Measurements from ENCODE around the gene MAPK9.

DNA sequence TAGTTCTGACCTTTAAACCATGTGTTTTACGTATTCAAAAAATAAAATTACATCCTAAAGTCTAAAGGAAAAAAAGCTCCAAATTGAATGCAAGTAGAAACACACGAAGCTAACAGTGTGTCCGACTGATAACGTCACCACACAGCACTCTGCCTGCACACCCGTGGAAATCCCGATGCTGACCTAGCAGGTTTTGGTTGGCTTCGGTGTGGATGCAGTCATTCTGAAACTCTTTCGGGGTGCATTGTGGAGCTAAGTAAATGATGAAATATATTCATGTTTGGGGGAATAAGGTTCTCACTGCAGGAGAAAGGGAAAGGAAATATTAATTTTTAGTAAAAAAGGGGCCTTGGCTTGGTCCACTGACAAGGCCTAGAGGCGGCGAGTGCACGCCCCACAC is 84.9 kb downstream of the MAPK9 start:
- TF ChIP-seq, protein P1, sequence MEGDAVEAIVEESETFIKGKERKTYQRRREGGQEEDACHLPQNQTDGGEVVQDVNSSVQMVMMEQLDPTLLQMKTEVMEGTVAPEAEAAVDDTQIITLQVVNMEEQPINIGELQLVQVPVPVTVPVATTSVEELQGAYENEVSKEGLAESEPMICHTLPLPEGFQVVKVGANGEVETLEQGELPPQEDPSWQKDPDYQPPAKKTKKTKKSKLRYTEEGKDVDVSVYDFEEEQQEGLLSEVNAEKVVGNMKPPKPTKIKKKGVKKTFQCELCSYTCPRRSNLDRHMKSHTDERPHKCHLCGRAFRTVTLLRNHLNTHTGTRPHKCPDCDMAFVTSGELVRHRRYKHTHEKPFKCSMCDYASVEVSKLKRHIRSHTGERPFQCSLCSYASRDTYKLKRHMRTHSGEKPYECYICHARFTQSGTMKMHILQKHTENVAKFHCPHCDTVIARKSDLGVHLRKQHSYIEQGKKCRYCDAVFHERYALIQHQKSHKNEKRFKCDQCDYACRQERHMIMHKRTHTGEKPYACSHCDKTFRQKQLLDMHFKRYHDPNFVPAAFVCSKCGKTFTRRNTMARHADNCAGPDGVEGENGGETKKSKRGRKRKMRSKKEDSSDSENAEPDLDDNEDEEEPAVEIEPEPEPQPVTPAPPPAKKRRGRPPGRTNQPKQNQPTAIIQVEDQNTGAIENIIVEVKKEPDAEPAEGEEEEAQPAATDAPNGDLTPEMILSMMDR (IDR thresholded peaks at IDR 0.05 in 8 of 11, conservative IDR thresholded peaks at IDR 0.05 in 3 of 11), result no peak
- TF ChIP-seq POLR2A (IDR thresholded peaks at IDR 0.05), result no peak

Data from spleen (tissue), 7 donors.